ENCODE data around the gene GUCY2F.

Gene GUCY2F

GRCh38 chrX:109382332-109382731 is 99.6 kb downstream of the GUCY2F start:
- no peak overlapping the region for H3K4me3 ChIP-seq (replicated peaks; ENCODE audit: low read depth, low read length)
- TF ChIP-seq, protein P1, sequence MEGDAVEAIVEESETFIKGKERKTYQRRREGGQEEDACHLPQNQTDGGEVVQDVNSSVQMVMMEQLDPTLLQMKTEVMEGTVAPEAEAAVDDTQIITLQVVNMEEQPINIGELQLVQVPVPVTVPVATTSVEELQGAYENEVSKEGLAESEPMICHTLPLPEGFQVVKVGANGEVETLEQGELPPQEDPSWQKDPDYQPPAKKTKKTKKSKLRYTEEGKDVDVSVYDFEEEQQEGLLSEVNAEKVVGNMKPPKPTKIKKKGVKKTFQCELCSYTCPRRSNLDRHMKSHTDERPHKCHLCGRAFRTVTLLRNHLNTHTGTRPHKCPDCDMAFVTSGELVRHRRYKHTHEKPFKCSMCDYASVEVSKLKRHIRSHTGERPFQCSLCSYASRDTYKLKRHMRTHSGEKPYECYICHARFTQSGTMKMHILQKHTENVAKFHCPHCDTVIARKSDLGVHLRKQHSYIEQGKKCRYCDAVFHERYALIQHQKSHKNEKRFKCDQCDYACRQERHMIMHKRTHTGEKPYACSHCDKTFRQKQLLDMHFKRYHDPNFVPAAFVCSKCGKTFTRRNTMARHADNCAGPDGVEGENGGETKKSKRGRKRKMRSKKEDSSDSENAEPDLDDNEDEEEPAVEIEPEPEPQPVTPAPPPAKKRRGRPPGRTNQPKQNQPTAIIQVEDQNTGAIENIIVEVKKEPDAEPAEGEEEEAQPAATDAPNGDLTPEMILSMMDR (IDR thresholded peaks at IDR 0.05; ENCODE audit: low read depth, low read length, missing control alignments): no peak
- DNase-seq (ENCODE audit: extremely low read depth, low read depth): no peak

DNA sequence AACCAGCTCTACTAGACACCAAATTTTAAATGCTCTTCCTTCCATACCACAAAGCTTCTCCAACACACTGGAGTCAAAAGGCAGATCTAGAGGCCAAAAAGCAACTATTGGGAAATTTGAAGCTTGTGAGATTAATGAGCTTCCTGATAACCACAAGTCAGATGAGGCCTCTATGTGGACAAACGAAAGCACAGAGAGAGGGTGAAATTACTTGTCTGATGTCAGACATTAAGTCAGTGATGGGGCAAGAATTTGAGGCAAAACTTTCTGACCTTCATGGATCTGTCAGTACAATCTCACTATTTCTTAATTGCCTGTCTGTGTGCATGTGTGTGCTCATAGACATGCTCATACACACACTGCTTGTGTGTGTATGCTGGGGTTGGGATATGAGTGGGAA is 103.6 kb downstream of the GUCY2F start:
- TF ChIP-seq, protein P1 (IDR thresholded peaks at IDR 0.05; ENCODE audit: low read depth, low read length, missing control alignments): no peak
- no peak overlapping the region for H3K4me3 ChIP-seq (replicated peaks; ENCODE audit: low read depth, low read length)
- no peak for DNase-seq (ENCODE audit: extremely low read depth, low read depth)

GRCh38 chrX:109374262-109374960 is 107.5 kb downstream of the GUCY2F start:
- DNase-seq (ENCODE audit: extremely low read depth, low read depth): peak; percentile 2
- H3K4me3 ChIP-seq (replicated peaks; ENCODE audit: low read depth, low read length): no peak overlapping the region
- TF ChIP-seq, protein P1 (IDR thresholded peaks at IDR 0.05; ENCODE audit: low read depth, low read length, missing control alignments): no peak

DNA sequence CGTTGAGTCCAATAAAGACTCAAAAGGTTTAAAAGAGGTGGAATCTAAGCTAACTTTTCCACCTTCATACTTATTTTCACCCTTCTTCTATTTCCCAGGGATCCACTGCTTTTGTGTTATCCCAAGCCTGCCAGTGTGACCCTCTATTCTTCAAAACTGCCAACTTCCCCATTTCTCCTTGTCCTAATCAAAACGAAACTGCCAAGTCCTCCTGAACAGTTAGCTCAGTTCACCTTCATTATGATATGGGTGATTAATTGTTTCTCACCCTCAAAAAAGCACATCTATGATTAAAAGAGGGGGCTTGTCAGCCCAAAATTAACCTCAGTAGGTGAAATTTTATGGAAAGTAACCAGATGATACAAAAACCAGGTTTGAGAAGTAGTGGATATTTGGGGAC is 108.4 kb downstream of the GUCY2F start:
- TF ChIP-seq, protein P1 (IDR thresholded peaks at IDR 0.05; ENCODE audit: low read depth, low read length, missing control alignments): no peak
- DNase-seq (ENCODE audit: extremely low read depth, low read depth): no peak
- no peak overlapping the region for H3K4me3 ChIP-seq (replicated peaks; ENCODE audit: low read depth, low read length)

- no peak for DNase-seq (ENCODE audit: extremely low read depth, low read depth)
- TF ChIP-seq, protein P1 (IDR thresholded peaks at IDR 0.05; ENCODE audit: low read depth, low read length, missing control alignments): no peak
- H3K4me3 ChIP-seq (replicated peaks; ENCODE audit: low read depth, low read length): no peak overlapping the region
These were observed 109.2 kb downstream of the GUCY2F start for GRCh38 chrX:109372716-109373115.

- TF ChIP-seq, protein P1 (IDR thresholded peaks at IDR 0.05; ENCODE audit: low read depth, low read length, missing control alignments): no peak
- DNase-seq (ENCODE audit: extremely low read depth, low read depth): no peak
- no peak overlapping the region for H3K4me3 ChIP-seq (replicated peaks; ENCODE audit: low read depth, low read length)
These were observed 109.6 kb downstream of the GUCY2F start for GRCh38 chrX:109372291-109372690.

DNA sequence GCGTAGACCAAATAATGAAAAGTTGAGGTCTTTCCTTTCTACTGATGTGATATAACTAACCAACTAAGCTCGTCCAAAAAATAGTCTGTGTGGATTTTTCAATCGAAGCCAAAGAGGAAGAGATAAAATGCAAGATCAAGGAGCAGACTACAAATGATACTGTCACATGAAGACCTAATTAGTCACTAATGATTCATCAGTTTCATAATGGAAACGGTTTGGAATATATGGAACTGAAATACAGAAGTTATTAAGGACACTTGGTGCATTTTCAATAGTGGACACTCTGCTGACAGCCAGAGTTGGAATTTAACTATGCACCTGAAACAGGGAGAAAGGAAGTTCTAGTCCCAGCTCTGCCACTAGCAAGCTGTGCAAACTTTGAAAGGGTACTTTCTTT is 119.8 kb downstream of the GUCY2F start:
- TF ChIP-seq, protein P1 (IDR thresholded peaks at IDR 0.05; ENCODE audit: low read depth, low read length, missing control alignments): no peak
- H3K4me3 ChIP-seq (replicated peaks; ENCODE audit: low read depth, low read length): no peak overlapping the region
- no peak for DNase-seq (ENCODE audit: extremely low read depth, low read depth)

Measured in HFF-Myc (cell line).